GM23338 (cell line): Measurements from ENCODE around the gene EPHA6. TPM values are rescaled to one million over a fixed set of nuclear protein-coding genes. Genes with fewer than 3 reads are reported as not detected.

Experiments used
- ATAC-seq: fragments of 200-7000 bp; cut with Tn5 transposase; 3 replicates; pipeline ENCODE4 v1.9.1; 2020
- DNase-seq: peaks from one replicate; pipeline ENCODE4 v3.0.0-alpha.2; 2015; ENCODE audit warnings: low spot score
- H2AFZ ChIP-seq: fragments of 200-600 bp; sonication (generic); 2 replicates; pipeline ENCODE4 v1.8.0; 2016; ENCODE audit warnings: antibody characterized with exemption, mild to moderate bottlenecking, moderate library complexity
- H3F3A ChIP-seq: fragments of 200-600 bp; sonication (generic); replicated peaks from 2 replicates; pipeline ENCODE4 v1.8.0; 2017; ENCODE audit warnings: antibody characterized with exemption, mixed run types, low read depth
- H3K27ac ChIP-seq: fragments of 200-600 bp; sonication (generic); 2 replicates; pipeline ENCODE4 v1.6.1; 2016; ENCODE audit warnings: low read depth
- H3K27me3 ChIP-seq: fragments of 200-600 bp; sonication (generic); 2 replicates; pipeline ENCODE4 v1.8.0; 2016; ENCODE audit warnings: mild to moderate bottlenecking, mixed run types, moderate library complexity; ENCODE audit not compliant: insufficient read depth
- H3K36me3 ChIP-seq: fragments of 200-600 bp; sonication (generic); 2 replicates; pipeline ENCODE4 v1.8.0; 2016; ENCODE audit warnings: mild to moderate bottlenecking; ENCODE audit not compliant: insufficient read depth
- H3K4me1 ChIP-seq: fragments of 200-600 bp; sonication (generic); 2 replicates; pipeline ENCODE4 v1.8.0; 2016; ENCODE audit warnings: mild to moderate bottlenecking, moderate library complexity; ENCODE audit not compliant: insufficient read depth
- H3K4me2 ChIP-seq: fragments of 200-600 bp; sonication (generic); 2 replicates; pipeline ENCODE4 v1.7.1; 2017; ENCODE audit warnings: mixed run types
- H3K4me3 ChIP-seq: fragments of 200-600 bp; sonication (generic); 2 replicates; pipeline ENCODE4 v1.6.1; 2016; ENCODE audit warnings: mixed run types
- H3K79me2 ChIP-seq: fragments of 200-600 bp; sonication (generic); replicated peaks from 2 replicates; pipeline ENCODE4 v1.8.0; 2017; ENCODE audit warnings: mild to moderate bottlenecking; ENCODE audit not compliant: insufficient read depth
- H3K9me2 ChIP-seq: fragments of 200-600 bp; sonication (generic); 2 replicates; pipeline ENCODE4 v1.8.0; 2017; ENCODE audit not compliant: insufficient read depth
- H4K20me1 ChIP-seq: fragments of 200-600 bp; sonication (generic); replicated peaks from 2 replicates; pipeline ENCODE4 v1.8.0; 2017; ENCODE audit warnings: mild to moderate bottlenecking; ENCODE audit not compliant: insufficient read depth
- H3K27ac Mint-ChIP-seq: 2 replicates; pipeline ENCODE4 v1.8.0; 2020; ENCODE audit warnings: inconsistent platforms, mild to moderate bottlenecking, moderate library complexity, mixed read lengths
- H3K27me3 Mint-ChIP-seq: 3 replicates; pipeline ENCODE4 v1.8.0; 2022; ENCODE audit warnings: low read depth, mild to moderate bottlenecking, moderate library complexity, mixed read lengths, inconsistent platforms; ENCODE audit not compliant: insufficient read depth, poor library complexity
- H3K36me3 Mint-ChIP-seq: 3 replicates; pipeline ENCODE4 v1.8.0; 2021; ENCODE audit warnings: low read depth, mild to moderate bottlenecking, inconsistent platforms, moderate library complexity, mixed read lengths
- H3K4me1 Mint-ChIP-seq: 3 replicates; pipeline ENCODE4 v1.8.0; 2020; ENCODE audit warnings: mild to moderate bottlenecking, inconsistent platforms, mixed read lengths
- H3K4me3 Mint-ChIP-seq: 3 replicates; pipeline ENCODE4 v1.8.0; 2021; ENCODE audit warnings: moderate library complexity, mild to moderate bottlenecking, inconsistent platforms, mixed read lengths
- H3K9me3 Mint-ChIP-seq: 3 replicates; pipeline ENCODE4 v1.8.0; 2020; ENCODE audit warnings: moderate library complexity, mild to moderate bottlenecking, inconsistent platforms, mixed read lengths
- CREB1 ChIP-seq: fragments of 250-450 bp; sonication (Bioruptor Pico); IDR thresholded peaks from 2 replicates; pipeline ENCODE4 v1.5.0; 2020; ENCODE audit warnings: low read depth, mild to moderate bottlenecking, moderate library complexity
- EZH2 ChIP-seq: fragments of 200-600 bp; sonication (generic); IDR thresholded peaks from one replicate; pipeline ENCODE4 v1.8.0; 2017; ENCODE audit warnings: antibody characterized with exemption, mild to moderate bottlenecking, low read depth; ENCODE audit not compliant: unreplicated experiment
- JUNB ChIP-seq: IDR thresholded peaks from one replicate; pipeline ENCODE4 v1.6.1; 2016; ENCODE audit warnings: antibody characterized with exemption; ENCODE audit not compliant: unreplicated experiment
- POLR2AphosphoS5 ChIP-seq: IDR thresholded peaks from 2 replicates; pipeline ENCODE4 v1.6.1; 2016; ENCODE audit warnings: antibody characterized with exemption, low read depth
- REST ChIP-seq: IDR thresholded peaks from one replicate; pipeline ENCODE4 v1.6.1; 2018; ENCODE audit warnings: antibody characterized with exemption; ENCODE audit not compliant: unreplicated experiment
- STAT1 ChIP-seq: IDR thresholded peaks from one replicate; pipeline ENCODE4 v1.6.1; 2016; ENCODE audit warnings: antibody characterized with exemption; ENCODE audit not compliant: unreplicated experiment
- ZNF462 ChIP-seq: fragments of 250-450 bp; sonication (Bioruptor Pico); IDR thresholded peaks from 2 replicates; pipeline ENCODE4 v1.5.0; 2020; ENCODE audit warnings: mild to moderate bottlenecking, moderate library complexity
- polyA plus RNA-seq: library from polyadenylated mRNA; unstranded; fragments of >200 nt; fragmentation: Nextera tagmentation; extraction: Ambion mirVana; gene quantifications from 2 replicates; pipeline ENCODE4 v1.2.1, GENCODE V29; 2016
- total RNA-seq: library from RNA; depleted of rRNA; stranded (reverse); fragments of >200 nt; shearing (Covaris generic); gene quantifications from 2 replicates; pipeline ENCODE4 v1.2.3, GENCODE V29; 2014

Gene EPHA6
- total and polyA plus RNA-seq, 2 experiments from 2014 or later: 0.37 to 2.6 TPM

GRCh38 chr3:97338375-97338774, 524.0 kb downstream of the EPHA6 start:
- Histone ChIP-seq H3K27ac (no peak overlapping the region), H3K4me3 (no peak overlapping the region), H3K4me2 (no peak overlapping the region), H3K79me2 (no peaks in the 10 kb centered on the region), H3K9me2 (peaks cover 20% of the 10 kb centered on the region), H2AFZ (no peak overlapping the region), H4K20me1 (no peaks in the 10 kb centered on the region), H3K4me1 (no peaks in the 10 kb centered on the region), H3K27me3 (no peaks in the 10 kb centered on the region), H3K36me3 (no peaks in the 10 kb centered on the region), H3F3A (no peaks in the 10 kb centered on the region)
- no peak for TF ChIP-seq POLR2AphosphoS5
- TF ChIP-seq EZH2: no peak
- no peak for TF ChIP-seq REST
- TF ChIP-seq ZNF462 (CRISPR knock-in tag): no peak
- TF ChIP-seq STAT1: no peak
- TF ChIP-seq JUNB: no peak
- no peak for TF ChIP-seq CREB1 (CRISPR knock-in tag)
- H3K36me3 Mint-ChIP-seq: peaks cover 4% of the 10 kb centered on the region; the same call in 2 of the 3 replicates
- no peak for ATAC-seq
- no peak overlapping the region for H3K4me3 Mint-ChIP-seq
- H3K9me3 Mint-ChIP-seq: 0 out of 3 replicates have a peak, but pooled peaks cover 3% of the 10 kb centered on the region
- H3K27ac Mint-ChIP-seq: no peak overlapping the region
- DNase-seq: no peak
- H3K4me1 Mint-ChIP-seq: peaks cover 4% of the 10 kb centered on the region; the same call in 1 of the 3 replicates
- no peaks in the 10 kb centered on the region for H3K27me3 Mint-ChIP-seq
